Ovary (tissue), 9 donors: Measurements from ENCODE around the gene DOCK11. TPM values are rescaled to one million over a fixed set of nuclear protein-coding genes. Genes with fewer than 3 reads are reported as not detected.

Experiments used
- DNase-seq, 5 donors: peaks; one replicate each; pipeline ENCODE4 v3.0.0-alpha.2; 2019 to 2020
- H3K27ac ChIP-seq, 2 donors: fragments of 200-600 bp; one replicate each; pipeline versions ENCODE4 v1.5.1 to v1.8.0; 2019 to 2022
- H3K27me3 ChIP-seq: fragments of 200-600 bp; one replicate; pipeline ENCODE4 v1.8.0; 2022
- H3K36me3 ChIP-seq: fragments of 200-600 bp; sonication (generic); one replicate; pipeline ENCODE4 v1.5.1; 2019
- H3K4me1 ChIP-seq: one replicate; pipeline ENCODE4 v1.8.1; 2013; ENCODE audit warnings: mild to moderate bottlenecking, moderate library complexity; ENCODE audit not compliant: insufficient read depth
- H3K4me3 ChIP-seq: fragments of 200-600 bp; sonication (generic); one replicate; pipeline ENCODE4 v1.5.1; 2017
- H3K9me3 ChIP-seq, 2 donors: fragments of 200-600 bp in 1 of 2; sonication (generic) in 1 of 2; one replicate each; pipeline versions ENCODE4 v1.5.1 to v1.8.1; 2013 to 2019; ENCODE audit warnings: mild to moderate bottlenecking in 1 of 2, moderate library complexity in 1 of 2
- EP300 ChIP-seq: sonication (generic); formaldehyde crosslinking; IDR thresholded peaks from one replicate; pipeline ENCODE4 v1.6.1; 2017; ENCODE audit warnings: antibody characterized with exemption
- POLR2A ChIP-seq: fragments of 450-650 bp; IDR thresholded peaks from one replicate; pipeline ENCODE4 v1.6.1; 2017; ENCODE audit warnings: antibody characterized with exemption, mild to moderate bottlenecking, moderate library complexity
- WGBS, 3 donors: extraction: QIAGEN DNeasy Blood & Tissue Kit in 1 of 3; methylation state at CpG; one replicate each; pipeline versions ENCODE4 v1.1.5 to v1.1.7; 2013 to 2017; 5-methylcytosine and 5-hydroxymethylcytosine counted together
- intact Hi-C, 4 donors: fragments of 100-400 bp; cut with DNase I; formaldehyde crosslinking; loops; one replicate each; pipeline versions ENCODE4 v1.11.0 to v1.15.1; 2022 to 2023
- polyA plus RNA-seq, 2 donors: library from polyadenylated mRNA; stranded (reverse); fragments of 200-250 nt in 1 of 2; fragments of 350-450 nt in 1 of 2; fragmentation: Illumina TruSeq in 1 of 2; extraction: RNeasy Lipid Tissue Mini Kit (QIAGEN cat#74804) in 1 of 2; gene quantifications; one replicate each; pipeline ENCODE4 v1.2.3, GENCODE V29; 2013 to 2014
- total RNA-seq, 7 donors: library from RNA; depleted of rRNA in 2 of 7; stranded (reverse); fragments of >200 nt in 2 of 7; fragmentation: NEBNext Ultra II Directional in 3 of 7; extraction: Animal tissue kit (Norgen Biotek cat#: 25700) in 3 of 7; gene quantifications; one replicate each; pipeline versions ENCODE4 v1.1.0 to v1.2.4, GENCODE V29; 2016 to 2023
- TF ChIP-seq, protein P1 (sequence below), 3 donors: fragments of 450-650 bp in 2 of 3; fragments of 200-600 bp in 1 of 3; IDR thresholded peaks; one replicate each; pipeline versions ENCODE4 v1.5.1 to v1.8.0; 2016 to 2022; ENCODE audit warnings: antibody characterized with exemption in 3 of 3, mild to moderate bottlenecking in 1 of 3
- donor health status: DM: no; HTN: no; CAD: no; lungs with moderate emphysema.
- donor health status: DM: no; HTN: no; CAD: no.
- donor health status: Bipolar disorder and iron deficiency.
- donor health status: DM: yes; HTN: yes; CAD: no.
- donor health status: DM: no; HTN: no; CAD: no.
- donor health status: DM: yes; HTN: yes; CAD: no.

The DOCK11 gene
- total and polyA plus RNA-seq, 9 donors, result 3.6 to 18.5 (median 6.1) TPM

DNA sequence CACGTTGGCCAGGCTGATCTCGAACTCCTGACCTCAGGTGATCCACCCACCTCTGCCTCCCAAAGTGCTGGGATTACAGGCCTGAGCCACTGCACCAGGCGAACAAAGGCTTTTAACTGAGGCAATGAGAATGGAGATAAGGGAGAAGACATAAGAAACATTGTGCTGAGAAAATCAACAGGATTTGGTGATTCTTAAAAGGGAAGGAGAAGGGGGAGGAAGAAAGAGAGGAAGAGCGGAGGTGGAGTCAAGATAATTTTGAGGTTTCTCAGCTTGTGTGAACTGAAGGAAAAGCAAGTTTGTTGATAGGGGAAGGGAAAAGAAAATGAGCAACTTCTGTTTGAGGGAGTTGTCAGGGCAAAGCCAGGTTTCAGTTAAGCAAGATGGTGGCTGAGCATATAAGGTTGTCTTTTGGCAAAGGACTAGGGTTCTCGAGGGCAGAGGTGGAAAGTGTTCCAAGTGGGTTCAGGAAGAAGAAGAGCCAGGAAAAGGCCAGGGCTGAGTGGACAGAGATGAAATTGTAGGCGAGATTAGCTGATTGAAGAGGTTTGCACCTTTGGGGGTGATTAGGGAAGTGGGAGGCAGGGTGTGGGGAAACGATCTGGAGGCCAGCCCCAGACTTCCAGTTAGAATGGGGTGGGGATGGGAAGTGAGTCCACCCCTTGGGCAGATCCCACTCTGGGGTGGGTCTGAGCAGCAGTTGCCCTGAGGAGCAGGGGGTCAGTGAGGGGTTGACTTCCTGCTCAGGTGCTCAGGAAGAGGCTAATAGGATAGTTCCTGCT lies 7.8 kb downstream of the DOCK11 start:
- no peaks in the 10 kb centered on the region for H3K36me3 ChIP-seq
- H3K4me1 ChIP-seq, result no peaks in the 10 kb centered on the region
- no peaks in the 10 kb centered on the region for H3K9me3 ChIP-seq
- H3K27ac ChIP-seq, result no peak overlapping the region
- H3K4me3 ChIP-seq, result no peak overlapping the region
- WGBS, 3 donors, result 58 to 64% (median 63%) methylated on average over 7 of the region's 7 CpGs
- no peak for TF ChIP-seq EP300
- TF ChIP-seq, protein P1, sequence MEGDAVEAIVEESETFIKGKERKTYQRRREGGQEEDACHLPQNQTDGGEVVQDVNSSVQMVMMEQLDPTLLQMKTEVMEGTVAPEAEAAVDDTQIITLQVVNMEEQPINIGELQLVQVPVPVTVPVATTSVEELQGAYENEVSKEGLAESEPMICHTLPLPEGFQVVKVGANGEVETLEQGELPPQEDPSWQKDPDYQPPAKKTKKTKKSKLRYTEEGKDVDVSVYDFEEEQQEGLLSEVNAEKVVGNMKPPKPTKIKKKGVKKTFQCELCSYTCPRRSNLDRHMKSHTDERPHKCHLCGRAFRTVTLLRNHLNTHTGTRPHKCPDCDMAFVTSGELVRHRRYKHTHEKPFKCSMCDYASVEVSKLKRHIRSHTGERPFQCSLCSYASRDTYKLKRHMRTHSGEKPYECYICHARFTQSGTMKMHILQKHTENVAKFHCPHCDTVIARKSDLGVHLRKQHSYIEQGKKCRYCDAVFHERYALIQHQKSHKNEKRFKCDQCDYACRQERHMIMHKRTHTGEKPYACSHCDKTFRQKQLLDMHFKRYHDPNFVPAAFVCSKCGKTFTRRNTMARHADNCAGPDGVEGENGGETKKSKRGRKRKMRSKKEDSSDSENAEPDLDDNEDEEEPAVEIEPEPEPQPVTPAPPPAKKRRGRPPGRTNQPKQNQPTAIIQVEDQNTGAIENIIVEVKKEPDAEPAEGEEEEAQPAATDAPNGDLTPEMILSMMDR (IDR thresholded peaks at IDR 0.05), result no peak
- TF ChIP-seq POLR2A, result no peak
- no peaks in the 10 kb centered on the region for H3K27me3 ChIP-seq
- intact Hi-C loops, result no loop called here
- DNase-seq, result no peak

DNA sequence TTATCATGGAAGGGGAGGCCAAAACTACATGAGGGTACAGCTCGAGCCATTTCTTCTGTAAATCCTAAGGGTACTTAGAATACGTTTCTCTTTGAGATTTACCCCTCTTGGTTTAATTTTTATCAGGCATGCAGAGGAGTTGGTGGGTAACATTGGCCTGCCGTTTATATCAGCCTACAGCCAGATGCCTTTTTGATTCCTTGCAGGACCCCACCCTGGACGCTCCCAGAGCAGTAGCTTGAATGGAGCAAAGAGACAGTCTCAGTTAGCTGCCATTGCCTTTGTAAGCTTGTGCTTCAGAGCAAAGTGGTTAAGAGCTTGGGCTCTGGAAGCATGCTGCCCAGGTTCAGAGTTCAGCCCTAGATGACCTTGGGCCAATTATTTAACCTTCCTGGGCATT lies 9.0 kb downstream of the DOCK11 start:
- TF ChIP-seq EP300 (no peak), POLR2A (no peak)
- TF ChIP-seq, protein P1 (IDR thresholded peaks at IDR 0.05), result no peak
- WGBS, 3 donors, result 75 to 77% (median 77%) methylated on average over 4 of the region's 4 CpGs
- Histone ChIP-seq H3K27ac (no peak overlapping the region), H3K4me3 (no peak overlapping the region), H3K36me3 (no peaks in the 10 kb centered on the region), H3K27me3 (no peaks in the 10 kb centered on the region), H3K9me3 (no peaks in the 10 kb centered on the region), H3K4me1 (no peaks in the 10 kb centered on the region)
- DNase-seq, result no peak
- intact Hi-C loops, result no loop called here

- DNase-seq, result no peak
- TF ChIP-seq EP300 (no peak), POLR2A (no peak)
- TF ChIP-seq, protein P1 (IDR thresholded peaks at IDR 0.05), result no peak
- H3K4me1 ChIP-seq, result no peaks in the 10 kb centered on the region
- WGBS, 3 donors, result 72 to 89% (median 73%) methylated on average over 11 of the region's 11 CpGs
- H3K36me3 ChIP-seq, result no peaks in the 10 kb centered on the region
- no peak overlapping the region for H3K27ac ChIP-seq
- H3K27me3 ChIP-seq, result no peaks in the 10 kb centered on the region
- H3K4me3 ChIP-seq, result no peak overlapping the region
- intact Hi-C loops, result no loop called here
- no peaks in the 10 kb centered on the region for H3K9me3 ChIP-seq
Observed at GRCh38 chrX:118506805-118507480, 11.3 kb downstream of the DOCK11 start.

DNA sequence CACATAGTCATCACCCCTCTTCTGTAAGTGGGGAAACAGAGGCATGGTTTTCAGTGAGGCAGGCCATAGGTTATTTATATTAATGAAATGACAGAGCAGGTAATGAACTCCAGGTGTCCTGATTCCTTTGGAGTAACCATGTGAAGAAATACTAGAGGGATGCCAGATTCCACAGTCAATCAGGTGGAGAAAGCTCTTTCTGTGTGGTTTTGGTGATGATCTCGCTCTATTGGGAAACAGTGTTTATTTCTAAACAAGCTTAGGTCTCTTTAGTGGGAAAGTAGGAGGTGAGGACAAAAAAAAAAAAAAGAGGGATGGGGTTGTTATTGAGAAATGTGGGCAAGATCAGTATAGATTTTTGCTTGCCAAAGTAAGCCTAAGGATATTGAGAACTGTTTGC lies 12.2 kb downstream of the DOCK11 start:
- TF ChIP-seq POLR2A, result no peak
- TF ChIP-seq, protein P1 (IDR thresholded peaks at IDR 0.05), result no peak
- no peak for TF ChIP-seq EP300
- no peak overlapping the region for H3K4me3 ChIP-seq
- no peaks in the 10 kb centered on the region for H3K9me3 ChIP-seq
- intact Hi-C loops, result no loop called here
- H3K4me1 ChIP-seq, result no peaks in the 10 kb centered on the region
- WGBS, 3 donors, result 53 to 69% (median 60%) methylated on average over 1 of the region's 1 CpG
- no peak overlapping the region for H3K27ac ChIP-seq
- DNase-seq, result no peak
- H3K36me3 ChIP-seq, result no peaks in the 10 kb centered on the region
- H3K27me3 ChIP-seq, result no peaks in the 10 kb centered on the region
